HG03196 (cell line): ENCODE results near the gene DROSHA.
"Not testable (repeated sequence)": the region's sequence is repeated elsewhere in the genome, so short reads cannot be mapped to it uniquely, and the experiment has no call there.

Experiments used
- ATAC-seq: cut with Tn5 transposase; IDR thresholded peaks from one replicate; pipeline ENCODE4 v1.9.1; 2021; ENCODE audit not compliant: unreplicated experiment

Gene DROSHA

DNA sequence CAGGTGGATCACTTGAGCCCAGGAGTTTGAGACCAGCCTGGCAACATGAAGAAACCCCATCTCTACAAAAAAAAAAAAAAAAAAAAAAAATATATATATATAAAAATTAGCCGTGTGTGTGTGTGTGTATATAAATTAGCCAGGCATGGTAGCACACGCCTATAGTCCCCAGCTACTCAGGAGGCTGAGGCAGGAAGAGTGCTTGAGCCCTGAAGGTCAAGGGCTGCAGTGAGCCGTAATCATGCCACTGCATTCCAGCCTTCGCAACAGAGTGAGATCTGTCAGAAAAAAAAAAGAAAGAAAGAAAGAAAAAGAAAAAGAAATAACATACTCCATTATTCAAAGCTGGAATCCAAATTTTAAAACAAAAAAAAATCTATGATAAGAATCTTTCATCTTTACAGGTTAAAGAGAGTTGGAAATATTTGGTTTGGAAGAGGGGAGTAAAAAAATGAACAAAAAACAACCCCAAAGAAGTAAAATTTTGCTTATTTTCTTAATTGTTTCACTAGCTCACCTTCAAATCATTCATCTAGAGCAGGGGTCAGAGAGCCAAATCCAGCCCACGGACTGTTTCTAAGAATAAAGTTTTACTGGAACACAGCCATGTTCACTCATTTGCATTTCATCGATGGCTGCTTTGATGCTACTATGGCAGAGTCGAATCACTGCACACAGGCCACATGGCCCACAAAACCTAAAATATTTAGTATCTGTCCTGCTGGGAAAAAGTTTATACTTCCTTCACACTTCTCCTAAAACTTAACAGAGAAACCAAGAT is 109.9 kb downstream of the DROSHA start:
- no peak for ATAC-seq

GRCh38 chr5:31417512-31417911 is 114.4 kb downstream of the DROSHA start:
- ATAC-seq = no peak

DNA sequence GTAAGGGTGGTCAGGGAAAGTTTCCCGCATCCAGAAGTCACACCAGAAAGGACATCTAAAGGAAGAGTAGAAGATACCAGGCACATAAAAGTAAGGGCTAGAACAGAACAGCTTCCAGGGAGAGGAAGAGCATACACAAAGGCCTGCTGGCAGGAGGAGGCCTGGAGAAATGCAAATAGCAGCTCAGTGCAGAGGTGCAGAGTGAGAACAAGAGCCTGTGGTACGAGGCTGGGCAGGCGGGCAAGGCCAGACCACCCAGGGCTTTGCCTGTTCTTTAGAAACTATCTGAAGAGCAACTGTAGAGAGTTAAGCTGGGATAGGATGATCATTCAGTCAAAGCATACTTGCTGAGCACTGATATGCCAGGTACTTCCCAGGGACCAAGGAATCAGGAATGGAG is 115.3 kb downstream of the DROSHA start:
- ATAC-seq = no peak

DNA sequence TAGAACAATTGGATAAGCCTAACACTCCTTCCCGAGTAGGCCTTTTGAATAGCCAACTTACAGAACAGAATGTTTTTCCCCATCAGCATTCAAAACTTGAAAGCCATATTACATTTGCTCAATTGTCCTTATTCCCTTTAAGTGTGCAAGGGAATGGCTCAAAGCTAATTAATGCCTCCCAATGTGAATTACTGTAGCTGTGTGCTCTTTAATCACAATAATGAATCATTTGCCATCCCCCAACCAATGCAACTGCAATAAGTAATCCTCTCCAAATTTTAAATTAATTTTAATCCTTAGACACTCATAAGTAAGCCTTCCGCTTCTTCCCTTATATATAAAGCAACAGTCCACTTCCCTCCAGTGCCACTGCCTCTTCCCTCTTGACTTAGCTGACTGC is 115.9 kb downstream of the DROSHA start:
- no peak for ATAC-seq

- no peak for ATAC-seq
Observed at GRCh38 chr5:31415009-31415923, 116.6 kb downstream of the DROSHA start.

DNA sequence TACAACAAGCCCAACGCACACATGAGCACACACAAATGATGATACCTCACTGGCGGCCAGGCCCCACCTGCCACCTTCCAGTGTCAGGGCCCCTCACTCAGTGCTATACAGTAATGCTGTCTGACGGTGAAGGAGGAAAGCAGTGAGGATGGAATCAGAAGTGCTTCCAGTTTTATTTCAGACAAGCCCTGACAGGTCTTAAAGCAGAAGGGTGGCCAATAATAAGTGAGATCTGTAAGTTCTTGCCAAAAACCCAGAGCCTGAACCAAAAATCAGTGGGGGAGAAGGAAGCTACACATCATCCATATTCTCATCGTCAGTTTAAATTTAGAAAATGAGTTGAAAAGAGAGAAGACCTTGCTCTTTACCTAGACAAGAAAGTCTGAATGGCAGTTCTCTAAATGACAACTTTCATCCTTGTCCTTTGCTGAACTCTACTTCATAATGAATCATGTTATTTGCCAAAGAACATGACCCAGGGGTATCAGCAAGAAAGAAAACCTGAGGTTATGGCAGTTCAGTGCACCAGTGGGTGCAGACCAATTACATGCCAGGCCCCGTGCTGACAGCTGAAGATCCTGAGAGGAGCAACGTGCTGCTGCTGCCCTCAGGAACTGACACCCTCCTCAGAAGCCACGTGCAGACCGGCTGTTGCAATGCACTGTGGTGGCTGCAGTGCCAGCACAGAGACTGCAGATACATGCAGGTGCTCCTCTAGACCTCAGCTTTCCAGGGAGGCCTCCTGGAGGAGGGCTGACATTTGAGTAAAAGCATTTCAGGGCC is 118.7 kb downstream of the DROSHA start:
- no peak for ATAC-seq

- no peak for ATAC-seq
Observed at GRCh38 chr5:31412324-31412723, 119.6 kb downstream of the DROSHA start.

DNA sequence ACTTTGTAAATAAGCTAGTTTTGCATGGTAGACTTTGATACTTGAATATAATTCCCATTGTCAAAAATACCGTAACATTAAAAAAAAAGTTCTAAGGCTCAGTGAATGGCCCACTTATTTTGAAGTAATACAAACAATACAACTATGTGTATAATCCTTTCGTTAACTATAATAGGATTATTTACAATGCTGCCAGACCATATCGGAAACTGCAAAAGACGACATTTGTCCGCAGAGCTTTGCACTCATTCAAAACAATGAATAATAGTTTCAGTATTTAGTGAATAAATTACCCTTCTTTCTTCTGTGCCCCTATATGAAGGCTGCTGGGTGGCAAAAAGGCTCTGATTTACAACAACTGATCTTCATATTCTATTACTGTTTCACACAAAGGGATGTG is 121.8 kb downstream of the DROSHA start:
- no peak for ATAC-seq

GRCh38 chr5:31408814-31409213 is 123.1 kb downstream of the DROSHA start:
- ATAC-seq = no peak

DNA sequence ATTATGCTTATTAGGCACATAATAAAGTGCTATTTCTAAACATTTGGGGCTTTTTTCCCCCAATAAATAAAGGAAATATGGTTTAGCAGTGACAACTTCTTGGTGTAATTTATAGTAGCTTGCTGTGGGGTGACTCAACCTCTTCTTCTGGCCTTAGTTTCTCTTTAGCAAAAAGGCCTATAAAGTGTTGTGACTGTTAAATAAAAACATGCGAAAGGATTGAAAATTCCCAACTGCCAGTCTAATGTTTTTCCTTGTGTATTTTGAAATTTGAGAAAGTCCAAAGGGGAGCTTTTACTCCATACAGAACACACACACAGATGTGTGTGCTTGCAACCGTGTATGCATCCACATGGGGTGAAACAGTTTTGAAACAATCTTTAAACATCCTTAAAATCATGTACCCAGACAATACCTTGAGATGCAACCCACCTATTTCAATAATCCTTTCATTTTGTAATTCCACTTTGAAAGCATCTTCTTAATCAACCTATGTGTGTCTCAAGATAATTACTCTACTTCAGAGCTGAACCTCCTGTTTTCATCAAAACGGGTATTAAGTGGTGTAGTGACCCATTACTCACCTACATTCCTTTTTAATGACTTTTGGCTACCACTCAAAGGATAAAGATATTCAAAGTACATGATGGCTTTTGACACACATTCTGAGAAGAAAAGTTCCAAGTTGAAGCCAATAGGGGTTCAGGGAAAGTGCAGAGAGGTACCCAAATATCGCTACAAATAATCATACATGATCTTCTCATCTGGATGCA is 123.8 kb downstream of the DROSHA start:
- ATAC-seq = no peak

DNA sequence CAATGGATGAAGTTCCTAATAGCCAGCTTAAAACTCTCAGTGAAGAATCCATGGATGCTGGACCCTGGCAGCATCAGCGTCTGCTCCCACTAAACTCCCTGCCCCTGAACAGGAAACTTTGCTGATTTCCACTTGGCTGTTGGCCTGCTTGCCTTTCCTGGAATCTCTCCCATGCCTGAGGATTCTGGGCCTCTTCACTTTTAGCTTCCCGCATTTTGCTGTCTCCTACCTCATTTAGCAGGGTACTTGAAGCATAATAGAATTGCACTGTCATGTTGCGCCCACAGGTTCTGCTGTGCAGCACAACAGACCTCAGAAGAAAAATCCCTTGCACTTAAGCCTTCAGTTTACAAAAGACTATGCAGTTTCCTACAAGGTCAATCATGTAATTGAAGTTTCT is 127.6 kb downstream of the DROSHA start:
- no peak for ATAC-seq

GRCh38 chr5:31401691-31402090 is 130.2 kb downstream of the DROSHA start:
- ATAC-seq = no peak

- ATAC-seq = no peak
Observed at GRCh38 chr5:31397926-31398557, 133.9 kb downstream of the DROSHA start.

DNA sequence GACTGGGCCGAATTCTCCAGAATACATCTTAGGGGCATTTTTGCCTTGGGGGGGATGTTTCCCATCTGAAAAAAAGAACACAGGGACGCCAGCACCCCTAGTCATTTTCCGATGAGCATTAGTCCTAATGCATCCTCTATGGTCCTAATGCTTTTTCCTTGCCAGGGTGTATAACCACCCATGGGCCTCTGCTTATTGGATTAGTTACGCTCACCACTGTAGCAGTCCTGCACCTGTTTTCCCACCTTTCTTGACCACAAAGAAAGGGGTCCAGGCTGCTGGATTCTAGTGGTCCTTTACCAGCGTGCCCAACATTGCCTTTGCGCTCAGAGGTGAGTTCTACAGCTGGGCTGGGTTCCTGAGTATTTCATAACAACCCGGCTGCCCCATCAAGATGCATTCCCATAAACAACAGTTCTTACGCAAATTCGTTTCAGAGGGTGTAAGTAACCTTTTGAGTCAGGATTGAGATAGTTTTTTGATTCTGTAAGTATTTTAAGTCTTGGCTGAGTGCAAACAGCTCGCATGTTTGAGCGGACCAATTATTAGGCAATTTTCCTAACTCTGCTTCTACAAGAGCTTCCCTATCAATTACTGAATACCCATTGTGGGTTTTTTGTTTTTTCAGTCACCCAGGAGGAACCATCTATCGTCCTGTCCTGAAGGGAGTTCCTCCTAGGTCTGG is 135.1 kb downstream of the DROSHA start:
- no peak for ATAC-seq

DNA sequence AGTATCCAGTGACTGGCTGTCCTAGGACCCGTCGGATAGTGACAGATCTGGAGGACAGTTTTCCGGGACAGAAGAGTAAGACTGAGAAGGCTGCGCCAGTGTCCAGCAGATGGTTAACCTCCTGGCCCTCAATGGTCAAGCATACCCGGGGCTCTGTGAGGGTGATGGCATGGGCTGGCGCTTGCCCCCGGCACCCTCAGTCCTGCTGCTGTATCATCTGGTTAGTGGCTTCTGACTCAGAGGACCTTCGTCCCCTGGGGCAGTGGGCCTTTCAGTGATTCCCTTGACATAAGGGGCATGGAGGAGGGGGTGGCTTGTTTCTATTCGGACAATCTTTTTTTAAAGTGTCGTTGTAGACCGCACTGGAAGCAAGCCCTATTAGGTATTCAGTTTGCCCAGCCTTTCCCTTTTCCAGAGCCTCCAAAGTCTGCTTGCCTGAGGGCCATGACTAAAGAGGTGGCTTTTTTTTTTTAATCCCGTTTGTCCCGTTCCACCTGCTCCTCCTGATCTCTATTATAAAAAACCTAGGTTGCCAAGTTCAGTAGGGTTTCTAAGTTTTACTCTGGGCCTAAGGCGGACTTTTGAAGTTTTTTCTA is 136.3 kb downstream of the DROSHA start:
- not testable (repeated sequence) for ATAC-seq

GRCh38 chr5:31393126-31393525 is 138.8 kb downstream of the DROSHA start:
- no peak for ATAC-seq

GRCh38 chr5:31392061-31392460 is 139.8 kb downstream of the DROSHA start:
- ATAC-seq = no peak

DNA sequence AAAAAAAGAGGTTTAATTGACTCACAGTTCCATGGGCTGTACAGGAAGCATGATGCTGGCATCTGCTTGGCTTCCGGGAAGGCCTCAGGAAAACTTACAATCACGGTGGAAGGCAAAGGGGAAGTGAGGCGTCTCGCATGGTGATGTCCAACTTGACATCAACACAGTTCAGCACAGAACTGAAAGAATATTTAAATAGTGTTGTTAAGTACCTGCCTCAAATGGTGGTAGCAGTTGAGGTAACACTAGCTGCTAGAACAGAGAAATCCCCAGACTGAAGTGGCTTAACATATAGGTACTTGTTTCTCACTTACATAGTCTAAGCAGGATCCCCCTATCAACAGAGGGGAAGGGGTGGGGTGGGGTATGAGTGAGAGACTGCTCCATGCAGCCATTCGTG is 141.6 kb downstream of the DROSHA start:
- ATAC-seq = no peak
